Measurements from ENCODE around the gene STIP1. TPM values are rescaled to one million over a fixed set of nuclear protein-coding genes. Genes with fewer than 3 reads are reported as not detected.

STIP1 gene
- total and polyA plus RNA-seq, 2 of the 8 experiments (the other 6 are each of a cell fraction or from before 2014, with no cell fraction given), result 140 to 329 TPM

DNA sequence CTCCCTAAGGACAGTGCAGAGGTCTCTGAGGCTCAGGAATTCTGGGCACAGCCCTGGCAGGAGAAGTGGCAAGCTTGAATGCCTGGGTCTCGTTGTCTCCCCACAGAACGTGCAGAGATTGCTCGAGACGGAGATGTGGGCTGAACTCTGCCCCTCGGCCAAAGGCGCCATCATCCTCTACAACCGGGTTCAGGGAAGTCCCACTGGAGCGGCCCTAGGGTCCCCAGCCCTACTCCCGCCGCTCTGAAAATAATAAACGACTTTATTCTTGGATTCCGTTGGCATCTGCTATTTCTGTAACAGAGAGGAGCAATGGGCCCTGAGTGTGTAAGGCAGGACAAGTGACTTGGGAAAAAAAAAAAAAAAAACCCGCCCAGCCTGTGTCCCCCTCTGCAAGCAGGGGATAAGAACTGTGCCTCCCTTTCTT is 43.8 kb downstream of the STIP1 start:
- Histone ChIP-seq H4K5ac (ENCODE audit: insufficient read length, low read depth, low read length) (no peak overlapping the region), H2AFZ (ENCODE audit: low read length) (no peak overlapping the region), H3K23me2 (ENCODE audit: low read depth, low read length) (peaks cover 21% of the 10 kb centered on the region), H3K4me2 (ENCODE audit: insufficient read depth in 1 of 2, low read depth in 2 of 2, low read length in 2 of 2) (peak overlapping the region; percentile 87 to 97), H3K79me2 (ENCODE audit: control insufficient read depth in 1 of 2, insufficient read depth in 2 of 2, low read length in 2 of 2) (no peaks in the 10 kb centered on the region), H3K27ac (ENCODE audit: low read depth, low read length) (no peak overlapping the region), H2BK20ac (ENCODE audit: low read length) (no peak overlapping the region), H4K91ac (replicated peaks; ENCODE audit: insufficient read length, low read length) (no peak overlapping the region), H3K56ac (replicated peaks; ENCODE audit: insufficient read length, low read depth, low read length) (no peak overlapping the region), H4K8ac (ENCODE audit: extremely low read depth, insufficient read depth, low read length) (peak overlapping the region; percentile 73; the same call in 1 of the 2 replicates), H3K4ac (replicated peaks; ENCODE audit: insufficient read length, low read depth, low read length) (no peak overlapping the region), H4K20me1 (replicated peaks in 1 of 2; ENCODE audit: control insufficient read depth in 1 of 2, insufficient read depth in 2 of 2, low read length in 2 of 2) (peaks cover 0 to 2% of the 10 kb centered on the region in 2 experiments), H3K9ac (replicated peaks in 1 of 4; ENCODE audit: extremely low read depth in 1 of 4, low read depth in 3 of 4, low read length in 3 of 4) (no peak overlapping the region; a peak in 1 of 7 replicates), H2BK12ac (ENCODE audit: low read depth, low read length) (no peak overlapping the region), H2BK15ac (ENCODE audit: low read length) (no peak overlapping the region), H2BK120ac (replicated peaks; ENCODE audit: low read depth, low read length) (no peak overlapping the region), H3K4me1 (replicated peaks in 1 of 4; ENCODE audit: control insufficient read depth in 3 of 4, insufficient read depth in 4 of 4, low read length in 3 of 4) (peaks cover 0 to 37% (median 18%) of the 10 kb centered on the region in 4 experiments; a peak in 6 of 7 replicates), H3K79me1 (ENCODE audit: low read depth, low read length) (no peaks in the 10 kb centered on the region; the same call in 1 of the 2 replicates), H2AK5ac (ENCODE audit: low read depth, low read length) (no peak overlapping the region), H3K18ac (ENCODE audit: extremely low read depth, low read length) (peak overlapping the region; percentile 71), H3K27me3 (replicated peaks in 1 of 4; ENCODE audit: control insufficient read depth in 3 of 4, extremely low read depth in 1 of 4, insufficient read depth in 3 of 4, low read length in 3 of 4) (peaks cover 0 to 9% (median 6%) of the 10 kb centered on the region in 4 experiments; a peak in 4 of 7 replicates), H3K23ac (ENCODE audit: insufficient read length) (no peak overlapping the region), H3K36me3 (ENCODE audit: control insufficient read depth in 2 of 4, insufficient read depth in 4 of 4, low read length in 3 of 4) (no peaks in the 10 kb centered on the region), H2BK5ac (ENCODE audit: low read depth, low read length) (no peak overlapping the region), H3K9me3 (ENCODE audit: insufficient read depth in 2 of 2, low read depth in 1 of 2, low read length in 1 of 2) (no peaks in the 10 kb centered on the region), H3K4me3 (ENCODE audit: extremely low read depth in 1 of 4, insufficient read depth in 2 of 4, low read depth in 3 of 4, low read length in 4 of 4) (peak overlapping the region; percentile 70 to 80 (median 76); a peak in 7 of 8 replicates), H3K14ac (ENCODE audit: insufficient read length) (no peak overlapping the region)
- 67% methylated on average over 12 of the region's 13 CpGs; no CpG with 5 or more reads in 1 of the 2 experiments for WGBS, 2 experiments (ENCODE audit: extremely low coverage in 1 of 2, insufficient coverage in 1 of 2, insufficient read length in 1 of 2, insufficient replicate concordance in 2 of 2, low coverage in 1 of 2, low lambda C conversion rate in 2 of 2, missing lambda C conversion rate in 1 of 2)
- POLR2A ChIA-PET (ENCODE audit: partially characterized antibody), result interaction anchor here (0.9 to 11.9 kb wide), 3 partner anchors 17 to 38 kb away, joined by 3 to 190 read pairs (median 3); partner anchors contain the start of genes FERMT3, FKBP2, PLCB3 and PPP1R14B
- CTCF ChIA-PET (ENCODE audit: partially characterized antibody), result interaction anchor here (1.0 to 8.6 kb wide), 2 partner anchors 23 to 39 kb away, joined by 5 to 51 read pairs; partner anchors contain the start of gene FERMT3
- FAIRE-seq (no peak), DNase-seq (ENCODE audit: low read depth in 1 of 2, low spot score in 2 of 2) (no peak)
- no peak for TF ChIP-seq TBP (IDR thresholded peaks at IDR 0.05; ENCODE audit: low read depth, low read length)
- TF ChIP-seq RNF2 (IDR thresholded peaks at IDR 0.05; ENCODE audit: borderline replicate concordance, low read depth, low read length, missing control alignments, poor library complexity, severe bottlenecking), result no peak
- peak; percentile 22 for TF ChIP-seq TAF7 (optimal IDR thresholded peaks at IDR 0.05; ENCODE audit: borderline replicate concordance, low read depth, low read length)
- TF ChIP-seq CBX5 (IDR thresholded peaks at IDR 0.05; ENCODE audit: low read depth, low read length), result no peak
- TF ChIP-seq KDM4A (IDR thresholded peaks at IDR 0.05; ENCODE audit: low read depth, low read length, severe bottlenecking), result no peak

All from H1 (cell line).